Liver (tissue), 9 donors: ENCODE data around the gene USP48. TPM values are rescaled to one million over a fixed set of nuclear protein-coding genes. Genes with fewer than 3 reads are reported as not detected.
A peak's percentile ranks its signal among the peaks of the same experiment; 100 is the strongest.

Experiments used
- DNase-seq: peaks from one replicate; pipeline ENCODE4 v3.0.0-alpha.2; 2017; ENCODE audit warnings: low spot score
- H3K27ac ChIP-seq, 2 donors: one replicate each; pipeline ENCODE4 v1.7.0; 2013; ENCODE audit warnings: inconsistent platforms in 2 of 2, low read length in 2 of 2, control low read depth in 1 of 2, low read depth in 1 of 2, mild to moderate bottlenecking in 1 of 2
- H3K27me3 ChIP-seq, 4 donors: one replicate each; pipeline versions ENCODE4 v1.6.1 to v1.7.0; 2013; ENCODE audit warnings: low read length in 3 of 4, inconsistent platforms in 1 of 4, mild to moderate bottlenecking in 1 of 4, moderate library complexity in 1 of 4; ENCODE audit not compliant: control insufficient read depth in 4 of 4, insufficient read depth in 4 of 4
- H3K36me3 ChIP-seq, 4 donors: one replicate each; pipeline versions ENCODE4 v1.6.1 to v1.7.0; 2013; ENCODE audit warnings: low read length in 3 of 4, mild to moderate bottlenecking in 3 of 4, low read depth in 1 of 4, moderate library complexity in 1 of 4; ENCODE audit not compliant: control insufficient read depth in 4 of 4, insufficient read depth in 3 of 4
- H3K4me1 ChIP-seq, 4 donors: one replicate each; pipeline versions ENCODE4 v1.6.1 to v1.7.0; 2013; ENCODE audit warnings: low read length in 3 of 4, mild to moderate bottlenecking in 3 of 4, moderate library complexity in 1 of 4; ENCODE audit not compliant: control insufficient read depth in 4 of 4, insufficient read depth in 4 of 4
- H3K4me3 ChIP-seq, 3 donors: one replicate each; pipeline versions ENCODE4 v1.6.1 to v1.7.0; 2013; ENCODE audit warnings: low read length in 3 of 3, control low read depth in 1 of 3, low read depth in 1 of 3, mild to moderate bottlenecking in 1 of 3
- H3K9ac ChIP-seq, 2 donors: one replicate each; pipeline ENCODE4 v1.7.0; 2013; ENCODE audit warnings: low read length in 2 of 2, mild to moderate bottlenecking in 2 of 2, moderate library complexity in 2 of 2, control low read depth in 1 of 2, low read depth in 1 of 2
- H3K9me3 ChIP-seq, 4 donors: one replicate each; pipeline versions ENCODE4 v1.6.1 to v1.7.0; 2013; ENCODE audit warnings: low read length in 3 of 4; ENCODE audit not compliant: control insufficient read depth in 4 of 4
- ATF3 ChIP-seq: IDR thresholded peaks from 2 replicates; pipeline ENCODE4 v1.6.1; 2016; ENCODE audit warnings: antibody characterized with exemption
- CTCF ChIP-seq: fragments of 150-350 bp; IDR thresholded peaks from 2 replicates; pipeline ENCODE4 v1.5.1; 2017; ENCODE audit warnings: improper control_type of control experiment, low read depth, low read length; ENCODE audit not compliant: missing input control
- HNF4A ChIP-seq, 2 donors: conservative IDR thresholded peaks; 2 replicates each; pipeline ENCODE4 v1.6.1; 2016; ENCODE audit warnings: antibody characterized with exemption in 2 of 2, mild to moderate bottlenecking in 2 of 2
- JUND ChIP-seq, 2 donors: IDR thresholded peaks; 2 replicates each; pipeline ENCODE4 v1.6.1; 2016; ENCODE audit warnings: antibody characterized with exemption in 2 of 2
- MAX ChIP-seq: IDR thresholded peaks from 2 replicates; pipeline ENCODE4 v1.6.1; 2016; ENCODE audit warnings: antibody characterized with exemption
- NR2F2 ChIP-seq: IDR thresholded peaks from 2 replicates; pipeline ENCODE4 v1.6.1; 2016; ENCODE audit warnings: antibody characterized with exemption
- RAD21 ChIP-seq, 2 donors: IDR thresholded peaks; 2 replicates each; pipeline ENCODE4 v1.6.1; 2016; ENCODE audit warnings: antibody characterized with exemption in 2 of 2, mild to moderate bottlenecking in 2 of 2
- RXRA ChIP-seq, 2 donors: IDR thresholded peaks; 2 replicates each; pipeline ENCODE4 v1.6.1; 2017 to 2018; ENCODE audit warnings: antibody characterized with exemption in 2 of 2, mild to moderate bottlenecking in 1 of 2
- TAF1 ChIP-seq: conservative IDR thresholded peaks from 2 replicates; pipeline ENCODE4 v1.6.1; 2016; ENCODE audit warnings: antibody characterized with exemption, mild to moderate bottlenecking
- YY1 ChIP-seq: IDR thresholded peaks from 2 replicates; pipeline ENCODE4 v1.6.1; 2016; ENCODE audit warnings: antibody characterized with exemption, mild to moderate bottlenecking
- WGBS: extraction: QIAGEN DNeasy Blood & Tissue Kit; methylation state at CpG from one replicate; pipeline ENCODE4 v1.1.7; 2013; 5-methylcytosine and 5-hydroxymethylcytosine counted together
- polyA plus RNA-seq, 2 donors: library from polyadenylated mRNA; stranded (reverse) in 1 of 2; unstranded in 1 of 2; fragments of 200-250 nt in 1 of 2; fragments of >200 nt in 1 of 2; fragmentation: Nextera tagmentation in 1 of 2; extraction: Ambion mirVana in 1 of 2; gene quantifications; one replicate each; pipeline versions ENCODE4 v1.2.1 to v1.2.3, GENCODE V29; 2013 to 2015
- total RNA-seq, 2 donors: library from RNA; depleted of rRNA; stranded (reverse); fragments of >200 nt; gene quantifications; one replicate each; pipeline ENCODE4 v1.2.3, GENCODE V29; 2014
- donor health status: healthy.
- donor health status: healthy.
- donor health status: healthy.
- donor health status: healthy.
- donor health status: healthy.

The USP48 gene
- total and polyA plus RNA-seq, 4 donors, result 7.8 to 34.9 (median 23.1) TPM

- H3K4me3 ChIP-seq, result peak overlapping the region; percentile 88 to 99 (median 96)
- DNase-seq, result no peak
- no peaks in the 10 kb centered on the region for H3K36me3 ChIP-seq
- peaks cover 4 to 19% (median 11%) of the 10 kb centered on the region in 4 donors for H3K4me1 ChIP-seq
- no peaks in the 10 kb centered on the region for H3K9me3 ChIP-seq
- peak overlapping the region; percentile 98 for H3K27ac ChIP-seq
- no peak for TF ChIP-seq RXRA (IDR thresholded peaks at IDR 0.05)
- peak in 1 of 2 donors; percentile 52 for TF ChIP-seq HNF4A (conservative IDR thresholded peaks at IDR 0.05)
- TF ChIP-seq MAX, result peak; percentile 63
- H3K9ac ChIP-seq, result peak overlapping the region; percentile 57 to 80
- H3K27me3 ChIP-seq, result no peaks in the 10 kb centered on the region
- 48% methylated on average over 32 of the region's 32 CpGs for WGBS
Measured at GRCh38 chr1:21783679-21784603, 992 bp upstream of the USP48 start.

- Histone ChIP-seq H3K27ac (peak overlapping the region; percentile 98), H3K27me3 (no peaks in the 10 kb centered on the region), H3K36me3 (no peaks in the 10 kb centered on the region), H3K9me3 (no peaks in the 10 kb centered on the region), H3K9ac (peak overlapping the region; percentile 80 to 91), H3K4me1 (peaks cover 4 to 21% (median 11%) of the 10 kb centered on the region in 4 donors), H3K4me3 (peak overlapping the region; percentile 88 to 99 (median 96))
- TF ChIP-seq RAD21 (IDR thresholded peaks at IDR 0.05) (peak; percentile 18 to 26), CTCF (peak; percentile 7), ATF3 (no peak)
- under 1% methylated on average over 37 of the region's 37 CpGs for WGBS
- DNase-seq, result no peak
Measured at GRCh38 chr1:21782349-21782867, 541 bp downstream of the USP48 start.

- Histone ChIP-seq H3K36me3 (no peaks in the 10 kb centered on the region), H3K27ac (peak overlapping the region; percentile 98), H3K27me3 (no peaks in the 10 kb centered on the region), H3K9ac (peak overlapping the region; percentile 80 to 91), H3K4me1 (peaks cover 4 to 21% (median 11%) of the 10 kb centered on the region in 4 donors), H3K4me3 (peak overlapping the region; percentile 88 to 99 (median 96)), H3K9me3 (no peaks in the 10 kb centered on the region)
- WGBS, result under 1% methylated on average over 17 of the region's 17 CpGs
- TF ChIP-seq JUND (IDR thresholded peaks at IDR 0.05) (no peak), HNF4A (conservative IDR thresholded peaks at IDR 0.05) (no peak), ATF3 (no peak), TAF1 (no peak), YY1 (no peak), RAD21 (IDR thresholded peaks at IDR 0.05) (no peak), CTCF (no peak), NR2F2 (peak; percentile 28)
- no peak for DNase-seq
Measured at GRCh38 chr1:21781815-21782348, 1.1 kb downstream of the USP48 start.
